Measurements from ENCODE around the gene THADA.
"Not testable (repeated sequence)": the region's sequence is repeated elsewhere in the genome, so short reads cannot be mapped to it uniquely, and the experiment has no call there.

Gene THADA

GRCh38 chr2:43465234-43465633 lies 130.6 kb downstream of the THADA start:
- DNase-seq (ENCODE audit: low spot score), result no peak

- DNase-seq (ENCODE audit: low spot score), result no peak
These were observed 131.2 kb downstream of the THADA start for GRCh38 chr2:43464590-43464989.

GRCh38 chr2:43462866-43463641 lies 132.8 kb downstream of the THADA start:
- no peak for DNase-seq (ENCODE audit: low spot score)

- DNase-seq (ENCODE audit: low spot score), result no peak
These were observed 134.3 kb downstream of the THADA start for GRCh38 chr2:43461453-43462073.

GRCh38 chr2:43460611-43461365 lies 135.1 kb downstream of the THADA start:
- no peak for DNase-seq (ENCODE audit: low spot score)

GRCh38 chr2:43460174-43460546 lies 135.7 kb downstream of the THADA start:
- no peak for DNase-seq (ENCODE audit: low spot score)

GRCh38 chr2:43459446-43460173 lies 136.2 kb downstream of the THADA start:
- DNase-seq (ENCODE audit: low spot score), result no peak

GRCh38 chr2:43458014-43458628 lies 137.7 kb downstream of the THADA start:
- no peak for DNase-seq (ENCODE audit: low spot score)

GRCh38 chr2:43455731-43456642 lies 139.9 kb downstream of the THADA start:
- DNase-seq (ENCODE audit: low spot score), result no peak

- DNase-seq (ENCODE audit: low spot score), result no peak
These were observed 140.5 kb downstream of the THADA start for GRCh38 chr2:43455296-43455695.

- no peak for DNase-seq (ENCODE audit: low spot score)
These were observed 141.0 kb downstream of the THADA start for GRCh38 chr2:43454791-43455190.

- DNase-seq (ENCODE audit: low spot score), result no peak
These were observed 142.4 kb downstream of the THADA start for GRCh38 chr2:43453179-43454170.

GRCh38 chr2:43452318-43452731 lies 143.5 kb downstream of the THADA start:
- DNase-seq (ENCODE audit: low spot score), result no peak

GRCh38 chr2:43450617-43451016 lies 145.2 kb downstream of the THADA start:
- DNase-seq (ENCODE audit: low spot score), result no peak

- no peak for DNase-seq (ENCODE audit: low spot score)
These were observed 147.1 kb downstream of the THADA start for GRCh38 chr2:43448822-43449110.

GRCh38 chr2:43448011-43448821 lies 147.6 kb downstream of the THADA start:
- no peak for DNase-seq (ENCODE audit: low spot score)

GRCh38 chr2:43446755-43447154 lies 149.1 kb downstream of the THADA start:
- DNase-seq (ENCODE audit: low spot score), result not testable (repeated sequence)

- no peak for DNase-seq (ENCODE audit: low spot score)
These were observed 150.1 kb downstream of the THADA start for GRCh38 chr2:43445781-43446180.

Measured in activated CD4-positive, alpha-beta T cell treated with anti-CD3 and anti-CD28 coated beads, Interleukin-2, Interleukin-4, amounts not matched to agents 100 ng/mL and 50 ng/mL, durations not matched to agents 16 hours and 8 hours (primary cell).